Brain microvascular endothelial cell (primary cell): ENCODE measurements around the gene KRTAP4-9.

Source experiments
- DNase-seq: peaks from one replicate; pipeline ENCODE4 v3.0.0-alpha.2; 2020
- H3K27ac ChIP-seq: fragments of 250-450 bp; sonication (Bioruptor Pico); 2 replicates; pipeline ENCODE4 v1.5.1; 2020; ENCODE audit warnings: mild to moderate bottlenecking, moderate library complexity
- H3K27me3 ChIP-seq: fragments of 250-450 bp; sonication (Bioruptor Pico); replicated peaks from 2 replicates; pipeline ENCODE4 v1.5.1; 2020; ENCODE audit warnings: mild to moderate bottlenecking
- H3K36me3 ChIP-seq: fragments of 250-450 bp; sonication (Bioruptor Pico); replicated peaks from 2 replicates; pipeline ENCODE4 v1.5.1; 2020; ENCODE audit warnings: mild to moderate bottlenecking
- H3K4me3 ChIP-seq: 2 replicates; pipeline ENCODE4 v1.5.1; 2011; ENCODE audit warnings: low read depth, mild to moderate bottlenecking, control low read depth, low read length, moderate library complexity
- in situ Hi-C: cut with HindIII; loops from 2 replicates; pipeline ENCODE4 v1.10.0; 2017; ENCODE audit warnings: low sequenced_read_pairs, low pct_ligation_motif_present
- TF ChIP-seq, protein P1 (sequence below): IDR thresholded peaks from 2 replicates; pipeline ENCODE4 v1.5.1; 2011; ENCODE audit warnings: low read depth, mild to moderate bottlenecking, moderate library complexity, low read length, control low read depth, inconsistent platforms; ENCODE audit errors: missing control alignments

The KRTAP4-9 gene

DNA sequence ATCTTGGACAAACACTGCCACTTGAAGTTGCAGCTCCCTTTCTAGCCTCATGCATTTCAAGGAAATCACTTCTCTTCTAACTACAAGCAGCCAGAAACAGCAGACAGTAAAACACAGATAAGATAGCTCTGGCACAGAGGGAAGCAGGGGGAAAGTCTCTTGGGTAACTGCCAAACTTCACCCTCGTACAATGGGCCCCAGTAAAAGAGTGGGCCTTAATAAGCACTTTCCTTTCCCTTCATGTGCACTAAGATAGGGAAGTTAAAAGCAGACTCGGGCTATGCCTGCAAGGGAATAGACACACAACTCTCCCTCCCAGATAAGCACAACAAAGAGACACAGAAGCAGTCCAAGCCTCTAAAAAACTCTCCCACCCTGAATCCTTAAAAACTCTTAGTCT, 48.7 kb downstream of the KRTAP4-9 start:
- DNase-seq, result no peak
- Histone ChIP-seq H3K27me3 (no peaks in the 10 kb centered on the region), H3K27ac (no peak overlapping the region), H3K4me3 (no peak overlapping the region), H3K36me3 (no peaks in the 10 kb centered on the region)
- in situ Hi-C loops, result no loop called here
- TF ChIP-seq, protein P1, sequence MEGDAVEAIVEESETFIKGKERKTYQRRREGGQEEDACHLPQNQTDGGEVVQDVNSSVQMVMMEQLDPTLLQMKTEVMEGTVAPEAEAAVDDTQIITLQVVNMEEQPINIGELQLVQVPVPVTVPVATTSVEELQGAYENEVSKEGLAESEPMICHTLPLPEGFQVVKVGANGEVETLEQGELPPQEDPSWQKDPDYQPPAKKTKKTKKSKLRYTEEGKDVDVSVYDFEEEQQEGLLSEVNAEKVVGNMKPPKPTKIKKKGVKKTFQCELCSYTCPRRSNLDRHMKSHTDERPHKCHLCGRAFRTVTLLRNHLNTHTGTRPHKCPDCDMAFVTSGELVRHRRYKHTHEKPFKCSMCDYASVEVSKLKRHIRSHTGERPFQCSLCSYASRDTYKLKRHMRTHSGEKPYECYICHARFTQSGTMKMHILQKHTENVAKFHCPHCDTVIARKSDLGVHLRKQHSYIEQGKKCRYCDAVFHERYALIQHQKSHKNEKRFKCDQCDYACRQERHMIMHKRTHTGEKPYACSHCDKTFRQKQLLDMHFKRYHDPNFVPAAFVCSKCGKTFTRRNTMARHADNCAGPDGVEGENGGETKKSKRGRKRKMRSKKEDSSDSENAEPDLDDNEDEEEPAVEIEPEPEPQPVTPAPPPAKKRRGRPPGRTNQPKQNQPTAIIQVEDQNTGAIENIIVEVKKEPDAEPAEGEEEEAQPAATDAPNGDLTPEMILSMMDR, result no peak
